Mucosa of rectum (tissue), 2 donors: ENCODE results near the gene NLGN1.

Experiments used
- H3K27ac ChIP-seq, 2 donors: one replicate each; pipeline ENCODE4 v1.7.0; 2013; ENCODE audit warnings: inconsistent platforms in 2 of 2, low read depth in 2 of 2, low read length in 2 of 2
- H3K27me3 ChIP-seq, 2 donors: one replicate each; pipeline ENCODE4 v1.7.0; 2013; ENCODE audit warnings: low read length in 2 of 2; ENCODE audit not compliant: control insufficient read depth in 2 of 2, insufficient read depth in 2 of 2
- H3K36me3 ChIP-seq, 2 donors: one replicate each; pipeline ENCODE4 v1.7.0; 2013; ENCODE audit warnings: low read length in 2 of 2; ENCODE audit not compliant: control insufficient read depth in 2 of 2, insufficient read depth in 2 of 2
- H3K4me1 ChIP-seq, 2 donors: one replicate each; pipeline ENCODE4 v1.7.0; 2013; ENCODE audit warnings: low read length in 2 of 2, mild to moderate bottlenecking in 1 of 2; ENCODE audit not compliant: control insufficient read depth in 2 of 2, insufficient read depth in 2 of 2
- H3K4me3 ChIP-seq, 2 donors: one replicate each; pipeline ENCODE4 v1.7.0; 2013; ENCODE audit warnings: low read length in 2 of 2
- H3K9ac ChIP-seq, 2 donors: one replicate each; pipeline ENCODE4 v1.7.0; 2013; ENCODE audit warnings: low read length in 2 of 2, low read depth in 1 of 2, mild to moderate bottlenecking in 1 of 2
- H3K9me3 ChIP-seq, 2 donors: one replicate each; pipeline ENCODE4 v1.7.0; 2013; ENCODE audit warnings: low read length in 2 of 2; ENCODE audit not compliant: control insufficient read depth in 2 of 2
- donor health status: healthy.
- donor health status: Normal muscosa, but diverticular disease.

NLGN1 gene

DNA sequence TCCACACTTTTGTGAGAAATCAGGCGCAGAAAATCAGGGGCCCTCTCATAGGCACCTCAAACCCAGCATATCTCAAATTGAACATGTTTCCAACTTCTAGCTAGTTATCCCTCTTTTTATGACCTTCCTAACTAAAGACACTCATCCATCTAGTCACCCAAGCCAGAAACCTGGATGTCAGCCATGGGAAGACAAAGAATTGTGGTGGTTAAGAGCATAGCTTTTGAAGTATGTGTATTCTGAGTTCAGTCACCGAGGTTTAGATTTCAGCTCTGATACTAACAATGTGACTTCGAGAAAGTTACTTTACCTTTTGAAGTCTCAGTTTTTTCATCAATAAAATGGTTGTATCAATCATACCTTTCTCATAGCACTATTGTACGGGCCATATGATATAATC is 495.5 kb downstream of the NLGN1 start:
- Histone ChIP-seq H3K36me3 (no peaks in the 10 kb centered on the region), H3K4me3 (no peak overlapping the region), H3K27me3 (no peaks in the 10 kb centered on the region), H3K9ac (no peak overlapping the region), H3K9me3 (no peaks in the 10 kb centered on the region), H3K4me1 (no peaks in the 10 kb centered on the region), H3K27ac (no peak overlapping the region)

DNA sequence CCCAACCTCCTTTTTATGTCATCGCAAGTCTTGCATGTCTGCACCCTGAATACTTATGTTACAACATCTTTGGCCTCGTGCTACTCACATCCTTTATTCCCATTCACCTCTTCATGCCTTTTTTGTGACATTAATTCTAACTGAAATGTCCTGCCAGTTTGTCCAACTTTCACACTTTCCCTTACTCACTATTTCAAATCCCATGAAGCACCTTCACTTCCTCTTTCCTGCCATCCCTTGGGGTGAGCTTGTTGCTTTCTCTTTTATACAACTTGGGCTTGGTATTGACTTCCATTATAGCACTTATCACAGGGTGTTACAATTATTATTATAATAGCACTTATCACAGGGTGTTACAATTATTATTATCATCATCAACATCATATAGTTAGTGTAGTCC is 496.3 kb downstream of the NLGN1 start:
- Histone ChIP-seq H3K4me3 (no peak overlapping the region), H3K9me3 (no peaks in the 10 kb centered on the region), H3K36me3 (no peaks in the 10 kb centered on the region), H3K27me3 (no peaks in the 10 kb centered on the region), H3K4me1 (no peaks in the 10 kb centered on the region), H3K27ac (no peak overlapping the region), H3K9ac (no peak overlapping the region)

DNA sequence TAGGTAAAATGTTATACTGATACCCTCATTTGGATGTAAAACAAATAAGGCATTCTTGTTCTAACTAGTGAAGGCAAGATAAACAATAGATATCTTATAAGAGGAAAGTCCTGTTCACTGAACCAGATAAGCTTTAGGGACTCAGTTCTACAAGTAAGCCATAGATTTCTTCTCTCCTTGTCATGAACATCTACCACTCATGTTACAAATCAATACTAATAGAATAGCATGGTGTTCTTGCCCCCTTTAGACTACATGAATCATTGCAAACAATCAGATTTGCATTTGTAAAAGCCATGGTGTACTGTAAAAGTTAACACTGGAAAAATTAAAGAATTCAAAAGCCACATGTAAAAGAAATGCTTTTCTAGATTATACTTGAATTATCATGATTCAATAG is 500.1 kb downstream of the NLGN1 start:
- Histone ChIP-seq H3K4me3 (no peak overlapping the region), H3K36me3 (no peaks in the 10 kb centered on the region), H3K27ac (no peak overlapping the region), H3K27me3 (no peaks in the 10 kb centered on the region), H3K4me1 (no peaks in the 10 kb centered on the region), H3K9me3 (no peaks in the 10 kb centered on the region), H3K9ac (no peak overlapping the region)

DNA sequence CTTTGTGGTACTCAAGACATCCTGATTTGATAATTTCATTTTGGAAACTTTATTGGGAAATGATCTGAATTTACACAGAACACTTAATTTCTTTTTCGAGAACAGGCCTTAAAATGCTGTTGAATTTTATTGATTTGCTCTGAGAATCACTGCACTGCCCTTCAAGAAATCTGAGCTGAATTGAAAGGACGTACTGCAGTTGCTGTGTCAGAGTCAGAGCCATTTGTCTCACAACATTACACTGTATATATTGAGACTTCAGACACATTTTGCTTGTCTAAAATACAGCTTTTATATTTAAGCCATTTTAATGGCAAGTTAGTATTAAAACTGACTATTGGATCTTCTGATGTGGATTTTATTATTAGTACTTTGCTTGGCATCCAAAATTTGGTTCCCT is 504.1 kb downstream of the NLGN1 start:
- Histone ChIP-seq H3K4me1 (no peaks in the 10 kb centered on the region), H3K36me3 (no peaks in the 10 kb centered on the region), H3K9ac (no peak overlapping the region), H3K27ac (no peak overlapping the region), H3K27me3 (no peaks in the 10 kb centered on the region), H3K4me3 (no peak overlapping the region), H3K9me3 (no peaks in the 10 kb centered on the region)

DNA sequence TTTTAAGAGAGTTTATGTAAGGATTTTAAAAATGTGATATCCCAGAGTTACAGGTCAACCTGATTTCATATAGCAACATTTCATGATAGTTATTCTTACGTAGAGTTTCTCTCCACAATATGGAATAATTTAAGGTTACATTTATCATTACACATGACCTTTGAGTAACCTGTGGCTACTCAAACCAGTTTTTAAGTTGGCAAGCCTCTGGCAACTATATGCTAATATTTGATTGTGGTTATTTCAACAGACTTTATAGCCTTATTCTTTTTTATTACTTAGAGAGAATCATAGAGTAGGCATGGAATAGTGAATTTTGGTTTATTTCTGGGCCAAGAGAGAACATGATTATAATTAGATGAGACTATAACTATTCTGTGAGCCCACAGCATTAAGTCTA is 504.9 kb downstream of the NLGN1 start:
- no peaks in the 10 kb centered on the region for H3K9me3 ChIP-seq
- no peaks in the 10 kb centered on the region for H3K27me3 ChIP-seq
- no peaks in the 10 kb centered on the region for H3K36me3 ChIP-seq

DNA sequence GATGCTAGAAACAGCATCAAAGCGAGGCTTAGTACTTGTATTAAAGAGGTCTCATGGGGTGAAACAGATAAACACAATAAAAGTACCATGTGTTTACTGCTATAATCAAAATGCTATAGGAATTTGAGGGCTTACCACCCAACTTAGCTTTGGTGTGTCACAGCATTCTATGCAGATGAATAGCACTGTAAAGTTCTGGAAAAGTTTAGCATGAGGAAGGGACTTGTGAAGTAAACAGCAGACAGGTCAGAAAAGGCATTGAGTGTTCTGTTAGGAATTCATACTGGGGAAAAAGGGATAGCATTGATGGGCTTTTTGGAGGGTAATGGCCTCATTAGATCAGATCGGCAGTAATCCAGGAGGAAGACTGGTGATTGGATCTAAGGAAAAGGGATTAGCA is 505.3 kb downstream of the NLGN1 start:
- Histone ChIP-seq H3K36me3 (no peaks in the 10 kb centered on the region), H3K4me1 (no peaks in the 10 kb centered on the region), H3K27ac (no peak overlapping the region), H3K9me3 (no peaks in the 10 kb centered on the region), H3K9ac (no peak overlapping the region), H3K4me3 (no peak overlapping the region), H3K27me3 (no peaks in the 10 kb centered on the region)

More for the DNA sequence above, 504.9 kb downstream of the NLGN1 start:
- Histone ChIP-seq H3K9ac (no peak overlapping the region), H3K27ac (no peak overlapping the region), H3K4me1 (no peaks in the 10 kb centered on the region), H3K4me3 (no peak overlapping the region)

DNA sequence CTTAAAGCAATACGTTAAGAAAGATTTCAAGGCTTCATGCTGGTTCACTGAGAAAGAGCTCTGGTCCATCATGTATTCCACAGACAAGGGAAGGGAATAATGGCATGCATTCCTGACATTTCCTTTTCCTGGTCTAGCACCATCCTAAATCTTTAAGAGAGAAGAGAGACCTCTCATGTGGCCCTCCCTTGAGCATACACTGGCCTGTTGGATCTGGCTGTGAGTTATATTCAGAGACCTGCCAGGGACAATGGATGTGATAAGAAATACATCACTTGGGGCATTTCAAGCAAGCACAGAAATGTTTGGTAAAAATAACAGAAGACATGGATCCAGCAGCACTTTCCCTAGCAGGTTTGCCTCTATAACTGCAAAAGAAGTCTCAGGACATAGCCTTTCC is 507.8 kb downstream of the NLGN1 start:
- no peaks in the 10 kb centered on the region for H3K4me1 ChIP-seq
- H3K9ac ChIP-seq: no peak overlapping the region
- H3K27me3 ChIP-seq: no peaks in the 10 kb centered on the region
- no peaks in the 10 kb centered on the region for H3K9me3 ChIP-seq
- no peak overlapping the region for H3K27ac ChIP-seq
- no peaks in the 10 kb centered on the region for H3K36me3 ChIP-seq
- no peak overlapping the region for H3K4me3 ChIP-seq

DNA sequence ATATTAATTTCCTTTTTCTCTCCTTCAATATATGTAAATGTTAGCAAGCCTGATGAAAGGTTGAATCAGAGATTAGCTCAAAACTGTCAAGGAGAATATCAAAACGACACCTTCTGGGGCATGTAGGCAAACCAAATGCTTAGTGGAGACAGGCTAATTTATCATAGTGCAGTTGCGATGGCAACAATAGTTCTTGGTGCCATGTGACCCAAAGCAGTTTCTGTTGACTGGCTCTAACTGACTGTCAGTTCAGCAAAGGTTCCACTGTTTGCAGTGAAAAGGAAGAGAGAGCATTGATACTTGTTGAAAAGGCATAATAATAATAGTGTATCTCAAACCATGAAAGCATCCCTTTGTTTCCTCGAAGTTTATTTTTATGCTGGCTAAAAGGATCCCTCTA is 513.9 kb downstream of the NLGN1 start:
- H3K36me3 ChIP-seq: no peaks in the 10 kb centered on the region
- no peaks in the 10 kb centered on the region for H3K9me3 ChIP-seq
- H3K9ac ChIP-seq: no peak overlapping the region
- no peak overlapping the region for H3K4me3 ChIP-seq
- no peaks in the 10 kb centered on the region for H3K27me3 ChIP-seq
- no peak overlapping the region for H3K27ac ChIP-seq
- H3K4me1 ChIP-seq: no peaks in the 10 kb centered on the region

DNA sequence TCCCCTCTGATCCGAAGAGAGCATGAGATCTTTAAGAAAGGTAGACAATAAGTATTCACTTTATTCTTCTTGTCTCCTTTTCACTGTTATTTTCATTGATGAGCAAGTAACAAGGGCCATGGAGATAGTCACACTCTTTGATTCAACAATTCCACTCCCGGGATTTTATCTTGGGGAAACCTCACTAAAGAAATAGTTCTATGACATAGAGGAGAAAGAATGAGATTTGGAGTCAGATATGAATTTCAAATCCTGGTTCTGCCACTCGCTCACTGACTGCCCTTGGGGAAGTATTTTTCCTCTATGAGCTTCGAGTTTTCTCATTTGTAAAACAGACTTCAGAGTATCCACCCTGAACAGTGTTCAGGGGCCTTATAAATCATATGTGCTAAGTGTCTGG is 514.6 kb downstream of the NLGN1 start:
- H3K27me3 ChIP-seq: no peaks in the 10 kb centered on the region
- no peaks in the 10 kb centered on the region for H3K36me3 ChIP-seq
- H3K9me3 ChIP-seq: no peaks in the 10 kb centered on the region
- H3K4me3 ChIP-seq: no peak overlapping the region
- H3K27ac ChIP-seq: no peak overlapping the region
- no peak overlapping the region for H3K9ac ChIP-seq
- no peaks in the 10 kb centered on the region for H3K4me1 ChIP-seq

DNA sequence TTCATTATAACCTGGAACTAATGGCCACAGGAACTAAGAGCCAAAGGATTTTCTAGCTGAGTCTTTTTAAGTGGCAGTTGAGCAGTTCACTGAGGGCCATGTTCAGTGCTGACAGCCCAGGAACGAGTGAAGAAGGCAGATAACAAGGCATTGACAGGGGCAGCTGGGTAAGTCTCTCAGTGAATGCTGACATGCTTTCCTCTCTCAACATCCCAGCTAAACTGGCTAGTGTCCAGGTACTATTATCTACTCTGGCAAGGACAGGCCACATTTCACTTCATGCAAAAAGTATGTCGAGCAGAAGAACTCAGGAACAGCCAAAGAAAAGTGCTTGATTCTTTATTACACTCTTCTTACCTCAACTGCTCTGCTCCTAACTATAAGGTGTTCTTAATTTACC is 515.9 kb downstream of the NLGN1 start:
- Histone ChIP-seq H3K27me3 (no peaks in the 10 kb centered on the region), H3K9ac (no peak overlapping the region), H3K4me1 (no peaks in the 10 kb centered on the region), H3K9me3 (no peaks in the 10 kb centered on the region), H3K4me3 (no peak overlapping the region), H3K36me3 (no peaks in the 10 kb centered on the region), H3K27ac (no peak overlapping the region)

DNA sequence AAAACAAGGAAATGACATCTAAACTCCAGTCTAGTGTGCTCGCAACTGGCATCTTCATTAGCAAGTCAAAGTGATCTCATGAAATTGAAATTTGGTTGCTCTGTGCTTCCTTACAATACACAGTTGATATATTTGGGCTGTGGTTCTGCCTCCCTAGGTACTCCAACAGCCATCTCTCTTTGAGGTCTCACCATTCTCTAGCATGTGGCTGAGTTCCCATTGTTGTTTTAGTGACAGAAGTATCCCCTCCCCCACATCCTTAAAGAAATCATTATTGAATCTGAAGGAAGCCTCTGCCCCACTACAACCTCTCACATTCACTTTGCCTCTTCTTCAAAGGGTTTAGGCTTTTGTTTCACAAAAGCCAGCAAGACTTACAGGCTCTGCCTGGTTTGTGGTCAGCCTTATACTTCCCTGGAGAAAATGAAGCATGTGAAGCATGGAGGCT is 516.5 kb downstream of the NLGN1 start:
- Histone ChIP-seq H3K9ac (no peak overlapping the region), H3K36me3 (no peaks in the 10 kb centered on the region), H3K9me3 (no peaks in the 10 kb centered on the region), H3K27ac (no peak overlapping the region), H3K4me3 (no peak overlapping the region), H3K27me3 (no peaks in the 10 kb centered on the region), H3K4me1 (no peaks in the 10 kb centered on the region)
